ENCODE measurements around the gene CELSR1. TPM values are rescaled to one million over a fixed set of nuclear protein-coding genes. Genes with fewer than 3 reads are reported as not detected.

The CELSR1 gene
- total RNA-seq, 2 donors from 2014 or later, result 0.54 to 1.1 TPM

GRCh38 chr22:46422896-46423295, 114.5 kb downstream of the CELSR1 start:
- DNase-seq (ENCODE audit: low spot score in 2 of 2) (no peak), ATAC-seq (no peak)
- Mint-ChIP-seq H3K36me3 (no peaks in the 10 kb centered on the region), H3K9me3 (peaks cover 0 to 8% of the 10 kb centered on the region in 2 donors), H3K27ac (no peak overlapping the region)

GRCh38 chr22:46421267-46421666, 116.2 kb downstream of the CELSR1 start:
- ATAC-seq (peak; percentile 26 to 84), DNase-seq (ENCODE audit: low spot score in 2 of 2) (no peak)
- no peaks in the 10 kb centered on the region for H3K36me3 Mint-ChIP-seq
- H3K9me3 Mint-ChIP-seq, result peaks cover 0 to 8% of the 10 kb centered on the region in 2 donors
- H3K27ac Mint-ChIP-seq, result no peak overlapping the region

- Mint-ChIP-seq H3K27ac (no peak overlapping the region), H3K9me3 (no peaks in the 10 kb centered on the region), H3K36me3 (no peaks in the 10 kb centered on the region)
- ATAC-seq, result no peak
- no peak for DNase-seq (ENCODE audit: low spot score in 2 of 2)
Measured at GRCh38 chr22:46419754-46420571, 117.5 kb downstream of the CELSR1 start.

- ATAC-seq (no peak), DNase-seq (ENCODE audit: low spot score in 2 of 2) (no peak)
- no peak overlapping the region for H3K27ac Mint-ChIP-seq
- no peaks in the 10 kb centered on the region for H3K36me3 Mint-ChIP-seq
- no peaks in the 10 kb centered on the region for H3K9me3 Mint-ChIP-seq
Measured at GRCh38 chr22:46418827-46419226, 118.6 kb downstream of the CELSR1 start.

- no peaks in the 10 kb centered on the region for H3K36me3 Mint-ChIP-seq
- ATAC-seq (no peak), DNase-seq (ENCODE audit: low spot score in 2 of 2) (no peak)
- H3K9me3 Mint-ChIP-seq, result no peaks in the 10 kb centered on the region
- H3K27ac Mint-ChIP-seq, result no peak overlapping the region
Measured at GRCh38 chr22:46417769-46418168, 119.7 kb downstream of the CELSR1 start.

- H3K36me3 Mint-ChIP-seq, result no peaks in the 10 kb centered on the region
- no peak overlapping the region for H3K27ac Mint-ChIP-seq
- DNase-seq (ENCODE audit: low spot score in 2 of 2) (no peak), ATAC-seq (no peak)
- no peaks in the 10 kb centered on the region for H3K9me3 Mint-ChIP-seq
Measured at GRCh38 chr22:46416891-46417580, 120.4 kb downstream of the CELSR1 start.

- ATAC-seq (no peak), DNase-seq (ENCODE audit: low spot score in 2 of 2) (no peak)
- Mint-ChIP-seq H3K9me3 (no peaks in the 10 kb centered on the region), H3K27ac (no peak overlapping the region), H3K36me3 (no peaks in the 10 kb centered on the region)
Measured at GRCh38 chr22:46416520-46416871, 120.9 kb downstream of the CELSR1 start.

- DNase-seq (ENCODE audit: low spot score in 2 of 2), result no peak
- Mint-ChIP-seq H3K27ac (no peak overlapping the region), H3K9me3 (no peaks in the 10 kb centered on the region), H3K36me3 (no peaks in the 10 kb centered on the region)
- no peak for ATAC-seq
Measured at GRCh38 chr22:46415776-46416519, 121.5 kb downstream of the CELSR1 start.

GRCh38 chr22:46414704-46415103, 122.7 kb downstream of the CELSR1 start:
- ATAC-seq (no peak), DNase-seq (ENCODE audit: low spot score in 2 of 2) (no peak)
- H3K27ac Mint-ChIP-seq, result no peak overlapping the region
- H3K9me3 Mint-ChIP-seq, result no peaks in the 10 kb centered on the region
- no peaks in the 10 kb centered on the region for H3K36me3 Mint-ChIP-seq

GRCh38 chr22:46413725-46414379, 123.6 kb downstream of the CELSR1 start:
- DNase-seq (ENCODE audit: low spot score in 2 of 2) (no peak), ATAC-seq (no peak)
- Mint-ChIP-seq H3K36me3 (no peaks in the 10 kb centered on the region), H3K9me3 (no peaks in the 10 kb centered on the region), H3K27ac (no peak overlapping the region)

GRCh38 chr22:46411347-46411746, 126.1 kb downstream of the CELSR1 start:
- Mint-ChIP-seq H3K27ac (no peak overlapping the region), H3K36me3 (no peaks in the 10 kb centered on the region), H3K9me3 (no peaks in the 10 kb centered on the region)
- DNase-seq (ENCODE audit: low spot score in 2 of 2) (no peak), ATAC-seq (no peak)

- no peak for ATAC-seq
- Mint-ChIP-seq H3K27ac (peak overlapping the region in 1 of 2 donors; percentile 50), H3K9me3 (no peaks in the 10 kb centered on the region), H3K36me3 (no peaks in the 10 kb centered on the region)
- DNase-seq (ENCODE audit: low spot score in 2 of 2), result no peak
Measured at GRCh38 chr22:46410291-46410808, 127.1 kb downstream of the CELSR1 start.

GRCh38 chr22:46409631-46410210, 127.7 kb downstream of the CELSR1 start:
- no peaks in the 10 kb centered on the region for H3K9me3 Mint-ChIP-seq
- H3K27ac Mint-ChIP-seq, result no peak overlapping the region
- no peaks in the 10 kb centered on the region for H3K36me3 Mint-ChIP-seq
- ATAC-seq (no peak), DNase-seq (ENCODE audit: low spot score in 2 of 2) (no peak)

- DNase-seq (ENCODE audit: low spot score in 2 of 2) (no peak), ATAC-seq (no peak)
- Mint-ChIP-seq H3K9me3 (no peaks in the 10 kb centered on the region), H3K27ac (no peak overlapping the region), H3K36me3 (no peaks in the 10 kb centered on the region)
Measured at GRCh38 chr22:46408568-46409506, 128.6 kb downstream of the CELSR1 start.

- ATAC-seq (no peak), DNase-seq (ENCODE audit: low spot score in 2 of 2) (no peak)
- Mint-ChIP-seq H3K9me3 (no peaks in the 10 kb centered on the region), H3K27ac (no peak overlapping the region), H3K36me3 (no peaks in the 10 kb centered on the region)
Measured at GRCh38 chr22:46407748-46408147, 129.7 kb downstream of the CELSR1 start.

Measured in activated naive CD4-positive, alpha-beta T cell treated with anti-CD3 and anti-CD28 coated beads, Interleukin-2, amount 50 U/mL, for 72 hours (primary cell).